GM23338 (cell line): ENCODE data around the gene TASOR2. TPM values are rescaled to one million over a fixed set of nuclear protein-coding genes. Genes with fewer than 3 reads are reported as not detected.

Experiments used
- ATAC-seq: fragments of 200-7000 bp; cut with Tn5 transposase; 3 replicates; pipeline ENCODE4 v1.9.1; 2020
- DNase-seq: peaks from one replicate; pipeline ENCODE4 v3.0.0-alpha.2; 2015; ENCODE audit warnings: low spot score
- H2AFZ ChIP-seq: fragments of 200-600 bp; sonication (generic); 2 replicates; pipeline ENCODE4 v1.8.0; 2016; ENCODE audit warnings: antibody characterized with exemption, mild to moderate bottlenecking, moderate library complexity
- H3F3A ChIP-seq: fragments of 200-600 bp; sonication (generic); replicated peaks from 2 replicates; pipeline ENCODE4 v1.8.0; 2017; ENCODE audit warnings: antibody characterized with exemption, mixed run types, low read depth
- H3K27ac ChIP-seq: fragments of 200-600 bp; sonication (generic); 2 replicates; pipeline ENCODE4 v1.6.1; 2016; ENCODE audit warnings: low read depth
- H3K27me3 ChIP-seq: fragments of 200-600 bp; sonication (generic); 2 replicates; pipeline ENCODE4 v1.8.0; 2016; ENCODE audit warnings: mild to moderate bottlenecking, mixed run types, moderate library complexity; ENCODE audit not compliant: insufficient read depth
- H3K36me3 ChIP-seq: fragments of 200-600 bp; sonication (generic); 2 replicates; pipeline ENCODE4 v1.8.0; 2016; ENCODE audit warnings: mild to moderate bottlenecking; ENCODE audit not compliant: insufficient read depth
- H3K4me1 ChIP-seq: fragments of 200-600 bp; sonication (generic); 2 replicates; pipeline ENCODE4 v1.8.0; 2016; ENCODE audit warnings: mild to moderate bottlenecking, moderate library complexity; ENCODE audit not compliant: insufficient read depth
- H3K4me2 ChIP-seq: fragments of 200-600 bp; sonication (generic); 2 replicates; pipeline ENCODE4 v1.7.1; 2017; ENCODE audit warnings: mixed run types
- H3K4me3 ChIP-seq: fragments of 200-600 bp; sonication (generic); 2 replicates; pipeline ENCODE4 v1.6.1; 2016; ENCODE audit warnings: mixed run types
- H3K79me2 ChIP-seq: fragments of 200-600 bp; sonication (generic); replicated peaks from 2 replicates; pipeline ENCODE4 v1.8.0; 2017; ENCODE audit warnings: mild to moderate bottlenecking; ENCODE audit not compliant: insufficient read depth
- H3K9me2 ChIP-seq: fragments of 200-600 bp; sonication (generic); 2 replicates; pipeline ENCODE4 v1.8.0; 2017; ENCODE audit not compliant: insufficient read depth
- H4K20me1 ChIP-seq: fragments of 200-600 bp; sonication (generic); replicated peaks from 2 replicates; pipeline ENCODE4 v1.8.0; 2017; ENCODE audit warnings: mild to moderate bottlenecking; ENCODE audit not compliant: insufficient read depth
- H3K27ac Mint-ChIP-seq: 2 replicates; pipeline ENCODE4 v1.8.0; 2020; ENCODE audit warnings: inconsistent platforms, mild to moderate bottlenecking, moderate library complexity, mixed read lengths
- H3K27me3 Mint-ChIP-seq: 3 replicates; pipeline ENCODE4 v1.8.0; 2022; ENCODE audit warnings: low read depth, mild to moderate bottlenecking, moderate library complexity, mixed read lengths, inconsistent platforms; ENCODE audit not compliant: insufficient read depth, poor library complexity
- H3K36me3 Mint-ChIP-seq: 3 replicates; pipeline ENCODE4 v1.8.0; 2021; ENCODE audit warnings: low read depth, mild to moderate bottlenecking, inconsistent platforms, moderate library complexity, mixed read lengths
- H3K4me1 Mint-ChIP-seq: 3 replicates; pipeline ENCODE4 v1.8.0; 2020; ENCODE audit warnings: mild to moderate bottlenecking, inconsistent platforms, mixed read lengths
- H3K4me3 Mint-ChIP-seq: 3 replicates; pipeline ENCODE4 v1.8.0; 2021; ENCODE audit warnings: moderate library complexity, mild to moderate bottlenecking, inconsistent platforms, mixed read lengths
- H3K9me3 Mint-ChIP-seq: 3 replicates; pipeline ENCODE4 v1.8.0; 2020; ENCODE audit warnings: moderate library complexity, mild to moderate bottlenecking, inconsistent platforms, mixed read lengths
- CREB1 ChIP-seq: fragments of 250-450 bp; sonication (Bioruptor Pico); IDR thresholded peaks from 2 replicates; pipeline ENCODE4 v1.5.0; 2020; ENCODE audit warnings: low read depth, mild to moderate bottlenecking, moderate library complexity
- CTCF ChIP-seq, 2 experiments: fragments of 200-600 bp in 1 of 2; sonication (generic) in 1 of 2; conservative IDR thresholded peaks; 2 replicates each; pipeline versions ENCODE4 v1.5.1 to v1.6.1; 2016 to 2017; ENCODE audit warnings: antibody characterized with exemption in 2 of 2, low read depth in 2 of 2, mild to moderate bottlenecking in 2 of 2, moderate library complexity in 1 of 2
- EZH2 ChIP-seq: fragments of 200-600 bp; sonication (generic); IDR thresholded peaks from one replicate; pipeline ENCODE4 v1.8.0; 2017; ENCODE audit warnings: antibody characterized with exemption, mild to moderate bottlenecking, low read depth; ENCODE audit not compliant: unreplicated experiment
- EZH2phosphoT487 ChIP-seq: fragments of 200-600 bp; sonication (generic); IDR thresholded peaks from one replicate; pipeline ENCODE4 v1.8.1; 2018; ENCODE audit warnings: antibody characterized with exemption; ENCODE audit not compliant: unreplicated experiment
- JUNB ChIP-seq: IDR thresholded peaks from one replicate; pipeline ENCODE4 v1.6.1; 2016; ENCODE audit warnings: antibody characterized with exemption; ENCODE audit not compliant: unreplicated experiment
- NANOG ChIP-seq: IDR thresholded peaks from 2 replicates; pipeline ENCODE4 v1.6.1; 2016; ENCODE audit warnings: antibody characterized with exemption, borderline replicate concordance
- ZNF114 ChIP-seq: fragments of 250-450 bp; sonication (Bioruptor Pico); IDR thresholded peaks from 2 replicates; pipeline ENCODE4 v1.5.0; 2020; ENCODE audit warnings: mild to moderate bottlenecking, moderate library complexity
- ZNF331 ChIP-seq: fragments of 250-450 bp; sonication (Bioruptor Pico); IDR thresholded peaks from 2 replicates; pipeline ENCODE4 v1.5.0; 2020; ENCODE audit warnings: low read depth, mild to moderate bottlenecking, moderate library complexity
- ZNF462 ChIP-seq: fragments of 250-450 bp; sonication (Bioruptor Pico); IDR thresholded peaks from 2 replicates; pipeline ENCODE4 v1.5.0; 2020; ENCODE audit warnings: mild to moderate bottlenecking, moderate library complexity
- polyA plus RNA-seq: library from polyadenylated mRNA; unstranded; fragments of >200 nt; fragmentation: Nextera tagmentation; extraction: Ambion mirVana; gene quantifications from 2 replicates; pipeline ENCODE4 v1.2.1, GENCODE V29; 2016
- total RNA-seq: library from RNA; depleted of rRNA; stranded (reverse); fragments of >200 nt; shearing (Covaris generic); gene quantifications from 2 replicates; pipeline ENCODE4 v1.2.3, GENCODE V29; 2014

The TASOR2 gene
- total and polyA plus RNA-seq, 2 experiments from 2014 or later = 45.2 to 110 TPM

GRCh38 chr10:5639066-5639465, 45.6 kb upstream of the TASOR2 start:
- no peak overlapping the region for H2AFZ ChIP-seq
- no peaks in the 10 kb centered on the region for H3K9me3 Mint-ChIP-seq
- H3K27me3 ChIP-seq = no peaks in the 10 kb centered on the region
- H3K36me3 ChIP-seq = no peaks in the 10 kb centered on the region
- H3K4me2 ChIP-seq = no peak overlapping the region
- H3K4me3 Mint-ChIP-seq = no peak overlapping the region
- H3K9me2 ChIP-seq = no peaks in the 10 kb centered on the region
- no peak for DNase-seq
- H4K20me1 ChIP-seq = no peaks in the 10 kb centered on the region
- H3F3A ChIP-seq = no peaks in the 10 kb centered on the region
- H3K27ac ChIP-seq = no peak overlapping the region
- ATAC-seq = no peak
- H3K27me3 Mint-ChIP-seq = peaks cover 7% of the 10 kb centered on the region
- no peaks in the 10 kb centered on the region for H3K4me1 Mint-ChIP-seq
- no peak overlapping the region for H3K4me3 ChIP-seq
- no peak overlapping the region for H3K27ac Mint-ChIP-seq
- H3K36me3 Mint-ChIP-seq = peaks cover 44% of the 10 kb centered on the region
- H3K79me2 ChIP-seq = no peaks in the 10 kb centered on the region
- H3K4me1 ChIP-seq = no peaks in the 10 kb centered on the region
- TF ChIP-seq EZH2 (no peak), ZNF331 (CRISPR knock-in tag) (no peak), JUNB (no peak), ZNF114 (no peak), EZH2phosphoT487 (no peak), CTCF (conservative IDR thresholded peaks at IDR 0.05; ENCODE audit: low read depth in 2 of 2) (no peak), NANOG (no peak), ZNF462 (CRISPR knock-in tag) (no peak), CREB1 (CRISPR knock-in tag) (no peak)
